ENCODE measurements around the gene EVC.
"Not testable (repeated sequence)": the region's sequence is repeated elsewhere in the genome, so short reads cannot be mapped to it uniquely, and the experiment has no call there.

Gene EVC

DNA sequence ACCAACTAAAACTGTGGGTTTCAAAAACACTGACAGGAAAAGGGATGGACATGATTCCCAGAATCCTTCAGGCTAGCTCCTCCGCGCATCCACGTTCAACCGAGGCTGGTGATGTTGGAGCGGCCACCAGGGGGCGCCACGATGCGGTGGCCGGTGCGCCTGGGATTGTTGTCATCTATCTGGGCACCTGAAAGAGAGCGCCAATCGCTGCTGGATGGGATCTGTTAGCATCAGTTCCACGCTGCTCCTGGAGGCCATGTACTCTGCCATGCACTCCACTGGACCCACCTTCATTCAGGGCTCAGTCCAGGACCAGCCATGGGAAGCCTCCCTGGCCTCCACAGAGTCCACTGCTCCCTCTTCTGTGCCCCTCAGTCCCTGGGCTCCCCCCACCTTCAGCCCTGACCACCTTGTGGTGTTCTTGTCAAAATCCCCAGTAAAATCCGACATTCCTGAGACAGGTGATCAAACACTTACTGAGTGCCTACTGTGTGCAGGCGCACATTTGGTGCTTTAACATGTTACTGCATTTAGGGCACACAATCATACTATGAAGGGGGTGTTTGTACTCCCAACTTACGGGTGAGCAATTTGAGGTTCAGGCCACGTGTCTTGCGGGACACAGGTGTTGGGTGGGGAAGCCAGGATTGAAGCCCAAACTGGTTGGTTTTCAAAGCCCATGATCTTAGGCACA lies 110.8 kb downstream of the EVC start:
- DNase-seq, result no peak

DNA sequence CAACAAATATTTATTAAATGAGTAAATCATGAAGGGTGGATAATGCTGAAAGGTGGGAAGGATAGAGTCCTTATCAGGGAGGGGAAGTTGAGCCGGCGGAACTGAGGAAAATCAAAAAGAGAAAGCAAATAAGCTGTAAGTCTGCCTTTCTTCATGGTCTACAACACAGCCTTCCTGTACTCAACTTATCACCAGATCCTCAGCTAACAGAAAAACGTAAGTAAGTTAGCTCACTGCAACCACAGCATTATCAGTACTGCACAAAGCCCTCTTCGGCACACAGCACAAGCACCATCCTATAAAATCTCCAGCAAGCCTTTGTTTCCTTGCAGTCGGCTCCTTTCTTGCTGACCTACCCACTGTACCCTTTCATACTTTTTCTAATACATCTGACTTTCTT lies 111.6 kb downstream of the EVC start:
- DNase-seq, result no peak

DNA sequence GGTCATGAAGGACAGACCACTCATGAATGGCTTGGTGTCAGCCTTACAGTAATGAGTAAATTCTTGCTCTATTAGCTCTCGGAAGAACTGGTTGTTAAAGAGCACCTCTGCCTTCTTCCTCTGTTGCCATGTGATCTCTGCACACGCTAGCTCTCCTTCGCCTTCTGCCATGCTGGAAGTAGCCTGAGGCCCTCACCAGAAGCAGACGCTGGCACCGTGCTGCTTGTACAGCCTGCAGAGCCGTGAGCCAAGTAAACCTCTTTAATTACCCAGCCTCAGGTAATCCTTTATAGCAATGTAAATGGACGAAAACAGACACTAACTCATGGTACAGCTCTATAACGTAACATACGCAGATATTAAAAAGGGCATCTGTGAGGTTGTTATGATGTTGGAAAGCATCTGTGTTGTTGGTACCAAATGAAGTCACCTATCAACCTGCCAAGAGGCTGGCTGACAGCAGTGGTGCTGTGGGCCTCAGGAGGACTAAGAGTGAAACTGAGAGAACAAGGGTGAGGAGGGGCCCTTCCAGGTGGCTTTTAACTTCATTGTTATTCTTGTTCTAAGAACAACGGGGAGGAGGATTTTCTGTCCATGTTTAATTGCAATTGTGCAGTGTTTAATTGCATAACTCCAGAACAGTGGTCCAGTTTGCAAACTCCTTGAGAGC lies 112.7 kb downstream of the EVC start:
- DNase-seq, result no peak

DNA sequence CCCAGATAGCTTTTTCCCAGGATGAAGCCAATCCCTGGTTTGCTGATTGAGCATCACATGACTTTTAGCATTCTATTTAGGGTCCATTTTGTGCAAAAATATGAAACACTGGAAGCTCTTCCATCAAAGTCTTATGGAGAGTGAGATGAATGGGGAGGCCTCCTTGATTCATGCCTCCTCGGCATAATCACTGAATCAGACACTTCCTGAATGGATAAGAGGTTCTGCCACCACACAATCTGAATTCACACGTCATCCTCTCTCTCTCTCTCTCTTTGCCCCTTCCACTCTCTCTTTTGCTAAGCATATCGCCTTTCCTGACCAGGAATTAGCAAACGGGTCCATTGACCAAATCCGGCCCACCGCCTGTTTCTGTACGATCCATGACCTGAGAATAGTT lies 113.2 kb downstream of the EVC start:
- DNase-seq, result no peak

DNA sequence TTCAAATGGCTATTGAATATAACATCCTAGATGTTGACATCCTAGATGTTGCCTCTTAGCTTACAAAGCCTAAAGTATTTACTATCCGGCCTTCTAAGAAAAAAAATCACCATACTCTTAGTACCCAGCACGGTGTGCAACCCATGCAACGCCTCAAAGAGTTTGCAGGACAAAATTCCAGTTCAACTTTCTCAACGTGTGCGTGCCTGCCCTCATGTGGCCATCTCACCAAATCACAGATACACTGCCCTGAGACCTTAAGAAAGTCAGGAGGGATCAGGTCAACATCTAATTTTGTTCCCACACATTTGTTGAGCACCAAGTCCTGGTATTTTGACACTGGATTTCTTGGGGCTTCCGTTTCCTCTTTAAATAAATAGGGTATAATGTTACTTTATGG lies 113.6 kb downstream of the EVC start:
- DNase-seq, result no peak

DNA sequence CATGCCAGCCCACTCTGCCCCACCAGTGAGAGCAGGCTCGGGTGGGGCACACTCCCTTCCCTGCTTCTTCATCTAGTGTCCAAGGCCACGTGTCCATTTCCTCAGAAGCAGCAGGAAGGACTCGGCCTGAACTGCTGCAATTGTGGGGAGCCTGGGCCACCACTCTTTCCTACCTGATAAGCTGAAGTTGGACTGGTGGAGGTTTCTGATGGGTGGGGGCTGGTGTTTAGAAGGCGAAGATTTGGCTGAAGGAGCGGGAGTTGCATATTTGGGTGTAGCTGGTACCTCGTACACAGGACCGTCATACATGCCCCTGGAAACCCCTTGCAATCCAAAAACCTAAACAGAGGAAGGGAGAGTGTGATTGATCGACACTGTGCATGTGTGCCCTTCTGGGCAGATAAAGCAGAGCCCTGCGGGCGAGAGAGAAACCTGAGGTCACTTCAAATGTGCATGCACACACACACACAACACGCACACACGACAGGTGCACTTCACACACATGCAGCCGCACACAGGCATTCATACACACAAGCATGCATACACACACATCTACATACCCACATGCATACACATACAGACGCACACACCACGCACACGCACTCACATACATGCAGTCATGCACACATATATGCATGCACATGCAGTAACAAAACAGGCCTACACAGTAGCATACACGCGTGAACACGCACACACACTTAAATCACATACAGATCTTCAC lies 114.5 kb downstream of the EVC start:
- DNase-seq, result no peak

DNA sequence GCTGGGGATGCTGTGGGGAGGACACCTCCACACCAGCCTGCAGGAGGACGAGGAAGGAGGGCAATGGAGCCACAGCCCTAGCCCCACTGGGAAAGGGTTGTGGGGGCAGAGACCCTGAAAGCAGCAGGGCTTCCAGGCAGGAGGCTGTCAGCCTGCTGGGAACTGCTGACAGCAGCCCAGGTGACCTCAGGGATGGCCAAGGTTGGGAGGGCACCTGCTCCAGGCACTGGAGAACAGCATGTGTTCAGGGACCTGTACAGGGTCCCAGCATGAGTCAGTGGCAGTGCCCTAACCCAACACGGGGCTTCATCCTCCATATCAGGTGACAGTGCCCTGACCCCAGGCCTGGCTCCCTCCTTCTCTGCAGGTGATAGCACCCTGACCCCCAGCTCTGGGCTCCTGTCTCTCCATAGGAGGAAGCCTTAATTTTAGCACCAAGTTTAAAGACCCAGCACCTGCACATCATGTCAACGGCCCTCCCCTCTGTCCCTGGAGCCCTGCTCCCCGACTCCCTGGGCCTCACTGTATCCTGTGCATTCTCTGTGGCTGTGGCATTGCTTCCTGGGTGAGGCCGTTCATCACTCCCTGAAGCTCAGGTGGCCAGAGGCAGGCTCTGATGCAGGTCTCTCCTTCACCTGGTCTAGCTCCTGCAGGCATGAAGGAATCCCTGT lies 115.6 kb downstream of the EVC start:
- DNase-seq, result no peak

DNA sequence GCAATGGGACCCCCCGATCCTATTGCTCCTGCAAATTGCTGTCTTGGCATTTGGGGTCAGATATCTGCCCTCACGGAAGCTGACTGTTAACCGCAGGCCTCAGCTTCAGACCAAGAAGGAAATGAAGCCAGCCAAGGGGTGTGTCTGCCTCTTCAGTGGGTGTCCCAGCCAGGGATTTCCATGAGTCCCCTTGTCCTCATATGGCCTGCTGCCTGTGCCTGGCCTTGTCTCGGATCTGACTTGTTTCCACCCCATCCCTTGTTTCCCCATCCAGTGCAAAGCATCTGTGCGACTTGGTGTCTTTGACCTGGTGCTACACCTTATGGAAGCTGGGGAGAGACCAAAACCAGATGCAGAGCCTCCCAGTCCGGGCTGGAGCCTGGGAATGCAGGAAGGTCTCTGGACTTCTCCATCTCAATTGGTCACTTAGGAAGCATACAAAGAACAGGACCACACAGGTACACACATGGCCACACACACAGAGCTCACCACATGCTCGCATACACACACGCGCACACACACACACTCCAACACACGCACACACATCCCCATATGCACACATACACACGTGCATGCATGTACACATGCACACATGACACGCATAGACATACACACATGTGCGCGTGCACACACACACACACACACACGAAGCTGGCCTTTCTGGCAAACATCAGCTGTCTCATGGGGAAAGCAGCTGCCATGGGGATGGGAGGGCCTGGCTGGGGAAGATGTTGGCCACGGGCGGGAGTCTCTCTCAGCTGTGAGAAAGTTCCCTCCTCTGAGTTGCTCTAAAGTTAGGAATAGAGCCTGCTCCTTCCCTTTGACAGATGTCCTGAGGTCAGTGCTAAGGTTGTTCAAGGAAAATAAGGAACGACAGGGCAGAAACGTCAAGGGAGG lies 116.4 kb downstream of the EVC start:
- no peak for DNase-seq

DNA sequence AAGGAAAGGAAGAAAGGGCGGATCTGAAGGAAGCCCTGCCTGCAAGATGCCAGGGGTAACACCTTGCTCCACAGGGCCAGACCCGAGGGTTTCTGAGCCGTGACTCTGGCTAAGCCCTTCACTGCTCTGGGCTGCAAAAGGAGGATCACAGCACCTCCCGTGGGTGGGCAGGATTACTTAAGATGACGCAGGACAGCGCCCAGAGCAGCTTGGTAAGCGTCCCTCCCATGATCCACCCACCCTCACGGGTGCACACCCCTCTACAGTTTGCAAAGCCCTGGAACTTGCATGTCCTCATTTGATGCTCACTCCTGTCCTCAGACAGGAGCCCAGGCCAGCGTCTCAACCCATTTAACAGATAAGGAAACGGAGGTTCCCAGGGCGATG lies 117.0 kb downstream of the EVC start:
- DNase-seq, result no peak

DNA sequence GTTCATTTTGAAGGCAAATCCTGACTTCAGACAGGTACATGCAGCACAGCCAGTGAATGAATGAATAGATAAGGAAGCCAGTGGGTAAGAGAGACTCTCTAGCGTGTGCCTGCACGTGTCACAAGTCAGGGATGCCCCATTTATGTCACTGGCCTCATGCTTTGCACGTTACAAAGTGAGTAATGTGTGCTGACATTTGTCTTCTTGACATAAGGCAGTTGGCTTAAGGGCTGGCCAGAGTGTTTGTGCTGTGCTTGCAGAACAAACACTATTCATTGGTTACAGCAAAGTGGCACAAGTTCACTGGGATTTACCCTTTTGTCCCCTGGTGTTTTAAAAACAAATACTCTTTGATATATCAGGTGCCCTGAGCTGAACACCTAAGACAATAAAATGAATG lies 125.9 kb downstream of the EVC start:
- DNase-seq, result no peak

DNA sequence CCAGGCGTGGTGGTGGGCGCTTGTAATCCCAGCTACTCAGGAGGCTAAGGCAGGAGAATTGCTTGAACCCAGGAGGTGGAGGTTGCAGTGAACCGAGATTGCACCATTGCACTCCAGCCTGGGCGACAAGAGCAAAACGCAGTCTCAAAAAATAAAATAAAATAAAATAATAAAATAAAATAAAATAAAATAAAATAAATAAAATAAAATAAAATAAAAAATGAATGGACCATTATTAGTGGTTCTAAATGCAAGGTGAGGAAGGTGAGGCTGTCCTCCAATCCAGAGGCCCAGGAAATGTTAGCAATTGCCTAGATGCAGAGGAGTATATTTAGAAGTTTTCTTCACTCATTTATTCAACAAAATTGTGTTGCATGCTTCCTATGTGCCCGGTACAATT lies 126.5 kb downstream of the EVC start:
- DNase-seq, result not testable (repeated sequence)

DNA sequence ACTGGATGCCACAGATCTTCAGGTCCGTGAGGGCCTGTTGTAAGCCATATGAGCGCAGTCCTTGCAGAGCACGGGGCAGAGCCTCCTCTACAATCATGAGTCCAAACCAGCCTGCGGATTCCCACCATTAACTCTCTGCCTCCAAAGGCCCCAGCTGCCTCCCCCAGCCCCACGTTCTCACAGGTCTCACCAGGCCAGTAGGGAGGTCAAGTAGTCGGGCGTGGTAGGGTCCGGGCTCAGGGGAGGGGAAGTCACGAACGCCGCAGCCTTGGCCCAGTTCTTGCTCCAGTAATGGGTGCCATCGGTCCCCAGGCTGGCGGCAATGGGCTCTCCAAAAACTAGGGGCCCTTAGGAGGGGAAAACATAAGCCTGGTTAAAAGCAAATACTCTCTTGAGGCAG lies 128.3 kb downstream of the EVC start:
- no peak for DNase-seq

DNA sequence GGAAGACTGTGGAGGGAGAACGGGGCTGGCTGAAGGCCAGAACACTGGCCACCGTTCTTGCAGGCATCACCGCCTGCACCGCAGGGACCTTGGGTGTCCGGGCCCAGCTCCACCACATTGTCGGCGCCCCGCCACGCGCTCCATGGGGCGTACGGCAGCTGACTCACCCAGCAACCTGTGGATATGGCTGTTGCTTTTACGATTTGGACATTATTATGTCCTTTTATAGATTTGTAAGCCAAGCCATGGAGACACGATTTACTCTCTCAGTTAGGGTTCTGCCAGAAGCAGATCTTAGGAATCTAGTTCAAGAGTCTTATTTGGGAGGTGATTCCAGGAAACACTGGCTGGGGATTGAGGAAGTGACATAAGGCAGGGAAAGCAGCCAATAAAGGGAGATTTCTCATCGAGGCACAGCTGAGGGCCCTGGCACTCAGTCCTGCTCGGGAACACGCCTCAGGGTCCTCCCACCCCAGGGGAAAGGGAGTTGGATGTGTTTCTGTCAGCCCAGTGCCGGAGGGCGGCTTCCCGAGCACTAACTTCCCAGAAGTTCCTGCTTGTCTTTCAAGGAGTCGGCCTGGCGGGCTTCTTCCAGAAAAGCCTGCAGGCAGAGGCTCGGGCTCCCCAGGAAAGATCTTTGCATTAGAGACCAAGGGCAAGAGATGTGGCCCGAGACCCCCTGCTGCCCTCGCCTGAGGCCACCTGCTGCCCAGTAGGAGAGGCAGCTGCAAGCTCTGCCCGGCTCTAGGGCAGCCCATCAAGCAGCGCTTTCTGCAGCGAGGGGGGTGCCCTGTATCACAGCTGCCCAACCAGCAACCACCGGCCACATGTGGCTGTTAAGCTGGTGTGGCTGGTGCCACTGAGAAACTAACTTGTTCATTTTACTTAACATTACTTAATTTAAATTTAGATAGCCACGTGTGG lies 129.0 kb downstream of the EVC start:
- DNase-seq, result no peak

DNA sequence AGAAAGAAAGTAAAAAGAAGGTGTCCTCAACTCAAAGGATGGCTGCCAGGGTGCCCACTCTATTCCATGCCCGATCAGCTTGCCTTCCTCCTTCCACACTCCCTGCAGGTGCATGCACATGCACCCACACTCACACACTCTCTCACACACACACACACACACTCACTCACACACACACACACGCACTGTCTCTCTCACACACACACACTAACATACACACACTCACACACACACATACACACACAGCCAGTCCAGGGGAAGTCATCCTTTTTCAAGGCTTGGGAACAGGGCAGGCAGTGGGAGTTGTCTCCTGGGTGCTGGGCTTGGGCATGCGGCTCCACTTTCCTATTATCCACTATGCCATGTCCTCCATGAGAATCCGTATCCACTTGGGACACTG lies 131.5 kb downstream of the EVC start:
- no peak for DNase-seq

DNA sequence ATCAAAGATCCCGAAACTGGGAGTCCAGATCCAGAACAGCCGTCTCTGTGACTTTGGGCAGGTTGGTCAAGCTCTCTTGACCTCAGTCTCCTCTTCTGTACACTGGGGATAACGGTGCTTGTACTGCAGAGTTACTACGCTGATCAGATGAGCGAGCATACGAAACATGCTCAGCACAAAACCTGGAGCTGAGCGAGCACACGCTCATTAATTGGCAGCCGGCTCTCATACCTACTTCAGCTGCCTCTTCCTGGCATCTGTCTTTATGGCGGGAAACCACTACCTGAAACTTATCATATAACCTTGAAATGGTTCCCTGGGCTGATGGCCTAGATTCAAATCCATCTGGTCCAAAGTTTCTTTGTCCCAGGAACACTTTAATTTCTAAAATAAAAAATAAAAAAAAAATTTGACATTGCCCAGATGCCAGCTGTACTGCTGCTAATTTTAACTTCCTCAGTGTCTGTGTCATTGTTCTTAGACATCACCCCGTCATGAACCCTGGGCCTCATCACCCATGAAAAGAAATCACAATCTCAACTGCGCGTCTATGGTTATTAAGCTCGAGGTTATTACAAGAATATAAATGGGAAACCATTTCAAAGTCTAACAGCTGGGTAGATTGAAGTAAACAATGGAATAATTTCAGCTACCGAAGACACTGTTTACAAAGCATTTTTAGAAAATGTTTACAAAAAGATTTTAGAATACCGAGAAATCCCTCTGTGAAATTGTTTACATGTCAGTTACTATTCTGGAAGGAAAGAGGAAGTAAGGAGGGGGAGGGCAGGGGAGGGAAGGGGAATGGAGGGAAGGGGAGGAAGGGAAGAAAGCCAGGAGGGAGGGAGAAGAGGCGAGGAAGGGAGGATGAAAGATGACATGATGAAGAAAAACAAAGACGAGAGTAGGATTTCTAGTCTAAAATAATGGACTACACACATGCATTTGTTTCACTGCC lies 132.9 kb downstream of the EVC start:
- DNase-seq, result no peak

DNA sequence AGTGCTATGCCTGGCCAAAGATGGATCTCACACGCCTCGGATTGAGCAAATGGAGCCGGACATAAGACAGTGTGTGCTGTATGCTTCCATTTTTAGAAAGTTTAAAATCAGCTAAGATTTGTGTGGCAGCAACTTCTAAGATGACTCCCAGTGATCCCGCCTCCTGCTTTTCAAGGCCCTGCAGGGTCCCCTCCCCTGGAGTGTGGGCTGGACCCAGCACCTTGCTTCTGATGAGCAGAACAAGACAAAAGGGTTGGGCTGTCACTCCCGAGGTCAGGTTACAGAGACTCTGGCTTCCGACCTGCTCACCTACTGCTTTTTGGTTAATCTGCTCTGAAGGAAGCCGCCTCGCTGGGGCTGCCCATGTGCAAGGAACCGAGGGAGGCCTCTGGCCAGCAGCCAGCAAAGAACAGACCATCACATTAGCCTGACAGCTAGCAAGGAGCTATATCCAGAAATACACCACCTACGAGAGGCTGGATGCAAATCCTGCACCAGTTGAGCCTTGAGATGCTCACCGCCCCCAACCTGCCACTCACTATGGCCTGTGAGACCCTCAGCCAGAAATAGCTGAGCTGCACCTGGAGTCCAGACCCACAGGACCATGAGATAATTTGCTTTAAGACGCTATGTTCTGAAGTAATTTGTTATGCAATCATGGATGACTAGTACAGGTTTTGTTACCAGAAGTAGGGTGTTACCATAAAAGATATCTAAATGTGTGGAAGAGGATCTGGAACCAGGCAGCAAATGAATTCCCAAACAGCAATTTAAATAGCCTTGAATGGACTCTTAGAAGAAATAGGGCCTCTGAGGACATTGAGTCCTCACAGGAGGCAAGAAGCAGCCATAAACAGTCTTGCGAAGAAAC lies 134.3 kb downstream of the EVC start:
- no peak for DNase-seq

DNA sequence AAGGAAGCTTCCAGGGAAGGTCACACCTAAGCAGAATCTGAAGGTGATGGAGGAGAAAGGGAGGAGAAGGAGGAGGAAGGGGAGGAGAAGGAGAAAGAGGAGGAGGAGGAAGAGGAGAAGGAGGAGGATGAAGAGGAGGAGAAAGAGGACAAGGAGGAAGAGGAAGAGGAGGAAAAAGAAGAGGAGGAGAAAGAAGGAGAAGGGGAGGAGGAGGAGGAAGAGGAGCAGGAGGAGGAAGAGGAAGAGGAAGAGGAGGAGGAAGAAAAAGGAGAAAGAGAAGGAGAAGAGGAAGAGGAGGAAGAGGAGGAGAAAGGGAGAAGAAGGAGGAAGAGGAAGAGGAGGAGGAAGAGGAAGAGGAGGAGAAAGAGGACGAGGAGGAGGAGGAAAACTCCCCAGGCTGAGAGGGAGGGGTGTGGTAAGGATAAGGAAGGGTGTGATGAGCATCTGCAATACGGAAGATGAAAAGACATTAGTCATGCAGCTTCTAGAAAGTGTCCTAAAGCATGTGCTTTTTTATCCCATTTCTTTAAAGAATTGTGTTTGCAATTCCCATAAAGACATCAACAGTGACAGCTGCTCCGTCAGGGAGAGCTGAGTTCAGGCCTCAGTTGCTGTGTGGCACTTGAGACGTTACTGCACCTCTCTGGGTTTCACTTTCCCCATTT lies 140.8 kb downstream of the EVC start:
- DNase-seq, result no peak

DNA sequence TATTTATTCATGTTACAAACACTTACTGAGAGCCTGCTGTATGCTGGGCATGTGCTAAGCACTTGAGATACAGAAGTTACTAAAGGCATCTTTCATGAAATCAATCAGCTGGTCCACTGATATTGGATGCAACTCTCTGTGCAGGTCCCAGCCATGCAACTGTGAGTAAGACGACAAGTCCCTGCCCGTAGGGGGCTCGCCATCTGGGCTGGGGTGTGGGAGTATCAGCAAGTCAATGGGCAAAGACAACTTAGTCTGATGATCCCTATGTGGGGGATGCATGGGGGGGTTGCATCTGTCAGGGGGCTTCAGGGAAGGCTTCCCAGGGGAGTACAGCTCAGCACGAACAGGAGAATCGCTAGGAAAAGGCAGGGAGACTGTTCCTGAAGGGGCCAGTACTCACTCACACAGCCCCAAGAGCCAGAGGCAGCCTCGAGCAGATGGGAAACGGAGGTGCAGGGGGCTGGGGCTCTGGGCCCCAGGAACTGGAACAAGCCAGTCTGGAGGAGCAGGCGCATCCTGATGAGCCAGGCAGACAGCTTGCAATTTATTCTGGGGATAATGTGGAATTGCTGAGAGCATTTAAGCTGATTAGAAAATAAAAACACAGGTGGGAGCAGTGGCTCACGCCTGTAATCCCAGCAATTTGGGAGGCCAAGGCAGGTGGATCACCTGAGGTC lies 141.7 kb downstream of the EVC start:
- no peak for DNase-seq

All from CD4-positive, alpha-beta T cell treated with Interleukin-4 for 4 hours (primary cell).